GM18861 (cell line): Measurements from ENCODE around the gene BLOC1S1.

Experiments used
- ATAC-seq: cut with Tn5 transposase; IDR thresholded peaks from one replicate; pipeline ENCODE4 v1.9.1; 2021; ENCODE audit not compliant: unreplicated experiment

Gene BLOC1S1

GRCh38 chr12:55694188-55694515 lies 21.7 kb upstream of the BLOC1S1 start:
- ATAC-seq: no peak

GRCh38 chr12:55694651-55695050 lies 21.2 kb upstream of the BLOC1S1 start:
- ATAC-seq: no peak

- ATAC-seq: no peak
Measured at GRCh38 chr12:55695349-55695748, 20.5 kb upstream of the BLOC1S1 start.

- no peak for ATAC-seq
Measured at GRCh38 chr12:55696141-55696540, 19.7 kb upstream of the BLOC1S1 start.

- ATAC-seq: no peak
Measured at GRCh38 chr12:55696796-55697462, 18.9 kb upstream of the BLOC1S1 start.

- ATAC-seq: no peak
Measured at GRCh38 chr12:55697686-55698085, 18.2 kb upstream of the BLOC1S1 start.

- no peak for ATAC-seq
Measured at GRCh38 chr12:55698241-55698955, 17.4 kb upstream of the BLOC1S1 start.

- no peak for ATAC-seq
Measured at GRCh38 chr12:55698965-55699364, 16.9 kb upstream of the BLOC1S1 start.

GRCh38 chr12:55699471-55700055 lies 16.3 kb upstream of the BLOC1S1 start:
- no peak for ATAC-seq

GRCh38 chr12:55700255-55701018 lies 15.4 kb upstream of the BLOC1S1 start:
- ATAC-seq: no peak

- ATAC-seq: no peak
Measured at GRCh38 chr12:55702861-55703260, 13.0 kb upstream of the BLOC1S1 start.

GRCh38 chr12:55703288-55703687 lies 12.6 kb upstream of the BLOC1S1 start:
- no peak for ATAC-seq

GRCh38 chr12:55703901-55704761 lies 11.7 kb upstream of the BLOC1S1 start:
- ATAC-seq: no peak

- ATAC-seq: no peak
Measured at GRCh38 chr12:55704824-55705718, 10.8 kb upstream of the BLOC1S1 start.

GRCh38 chr12:55705782-55706402 lies 10.0 kb upstream of the BLOC1S1 start:
- no peak for ATAC-seq

GRCh38 chr12:55706568-55707218 lies 9.2 kb upstream of the BLOC1S1 start:
- no peak for ATAC-seq

- ATAC-seq: no peak
Measured at GRCh38 chr12:55707219-55707671, 8.6 kb upstream of the BLOC1S1 start.

GRCh38 chr12:55707841-55708694 lies 7.8 kb upstream of the BLOC1S1 start, which contains the start of gene ITGA7:
Gene ITGA7 (minus strand): TSS chr12:55707904. CDS start chr12:55707682, 222 bp downstream.
- no peak for ATAC-seq
